ENCODE results near the gene CDK19.

DNA sequence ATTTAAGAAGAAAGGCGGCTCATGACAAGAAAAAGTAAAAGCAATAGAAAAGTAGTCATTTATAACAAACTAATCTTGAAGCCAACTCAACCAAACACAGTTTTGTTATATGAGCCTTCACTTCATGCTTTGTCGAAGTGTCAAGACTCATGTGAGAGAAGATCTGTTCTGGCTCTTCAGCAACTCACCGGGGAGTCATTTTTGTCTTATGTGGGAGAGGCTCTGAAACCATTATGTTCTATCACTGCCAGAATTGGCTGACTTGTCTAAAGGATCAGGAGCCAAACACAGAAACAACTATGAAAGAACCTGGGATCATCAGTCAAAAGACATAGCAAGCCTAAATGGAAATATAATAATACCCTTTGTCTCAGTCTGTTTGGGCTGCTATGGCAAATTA lies 105.2 kb downstream of the CDK19 start:
- TF ChIP-seq ZNF384 (IDR thresholded peaks at IDR 0.05): no peak
- TF ChIP-seq TARDBP (IDR thresholded peaks at IDR 0.05): no peak
- no peak for TF ChIP-seq SUZ12 (IDR thresholded peaks at IDR 0.05)
- no peak for TF ChIP-seq SP1 (IDR thresholded peaks at IDR 0.05)
- TF ChIP-seq FOXA1 (IDR thresholded peaks at IDR 0.05): no peak
- TF ChIP-seq FOXM1 (IDR thresholded peaks at IDR 0.05; ENCODE audit: borderline replicate concordance): no peak
- no peak for TF ChIP-seq ARNT (IDR thresholded peaks at IDR 0.05)
- TF ChIP-seq NFRKB (IDR thresholded peaks at IDR 0.05): no peak
- no peak for TF ChIP-seq FOXK2 (IDR thresholded peaks at IDR 0.05)
- no peak for TF ChIP-seq ELF4 (IDR thresholded peaks at IDR 0.05)
- TF ChIP-seq, protein P1, sequence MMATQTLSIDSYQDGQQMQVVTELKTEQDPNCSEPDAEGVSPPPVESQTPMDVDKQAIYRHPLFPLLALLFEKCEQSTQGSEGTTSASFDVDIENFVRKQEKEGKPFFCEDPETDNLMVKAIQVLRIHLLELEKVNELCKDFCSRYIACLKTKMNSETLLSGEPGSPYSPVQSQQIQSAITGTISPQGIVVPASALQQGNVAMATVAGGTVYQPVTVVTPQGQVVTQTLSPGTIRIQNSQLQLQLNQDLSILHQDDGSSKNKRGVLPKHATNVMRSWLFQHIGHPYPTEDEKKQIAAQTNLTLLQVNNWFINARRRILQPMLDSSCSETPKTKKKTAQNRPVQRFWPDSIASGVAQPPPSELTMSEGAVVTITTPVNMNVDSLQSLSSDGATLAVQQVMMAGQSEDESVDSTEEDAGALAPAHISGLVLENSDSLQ (IDR thresholded peaks at IDR 0.05): no peak
- TF ChIP-seq BHLHE40 (IDR thresholded peaks at IDR 0.05; ENCODE audit: borderline replicate concordance): no peak

Measured in HEK293T (cell line).